Neural progenitor cell (in vitro differentiated cells): ENCODE data around the gene RERE. TPM values are rescaled to one million over a fixed set of nuclear protein-coding genes. Genes with fewer than 3 reads are reported as not detected.

Experiments
- DNase-seq: peaks from one replicate; pipeline ENCODE4 v3.0.0-alpha.2; 2016; ENCODE audit warnings: low spot score
- H2AFZ ChIP-seq: fragments of 200-600 bp; sonication (generic); replicated peaks from 2 replicates; pipeline ENCODE4 v1.6.1; 2016; ENCODE audit warnings: antibody characterized with exemption
- H3F3A ChIP-seq: fragments of 200-600 bp; sonication (generic); 2 replicates; pipeline ENCODE4 v1.6.1; 2016; ENCODE audit warnings: antibody characterized with exemption, low read depth
- H3K27ac ChIP-seq: fragments of 200-600 bp; sonication (generic); 2 replicates; pipeline ENCODE4 v1.5.1; 2016; ENCODE audit warnings: mild to moderate bottlenecking
- H3K27me3 ChIP-seq: fragments of 200-600 bp; sonication (generic); 2 replicates; pipeline ENCODE4 v1.6.1; 2016; ENCODE audit warnings: mild to moderate bottlenecking, moderate library complexity
- H3K36me3 ChIP-seq: fragments of 200-600 bp; sonication (generic); 2 replicates; pipeline ENCODE4 v1.5.1; 2016
- H3K4me1 ChIP-seq: fragments of 200-600 bp; sonication (generic); 2 replicates; pipeline ENCODE4 v1.6.1; 2016; ENCODE audit warnings: mixed run types
- H3K4me2 ChIP-seq: fragments of 200-600 bp; sonication (generic); 2 replicates; pipeline ENCODE4 v1.6.1; 2016
- H3K4me3 ChIP-seq: fragments of 200-600 bp; sonication (generic); 2 replicates; pipeline ENCODE4 v1.5.1; 2016
- H3K79me2 ChIP-seq: fragments of 200-600 bp; sonication (generic); 2 replicates; pipeline ENCODE4 v1.6.1; 2016; ENCODE audit warnings: low read depth
- H3K9ac ChIP-seq: fragments of 200-600 bp; sonication (generic); 2 replicates; pipeline ENCODE4 v1.6.1; 2016
- H3K9me3 ChIP-seq: fragments of 200-600 bp; sonication (generic); 2 replicates; pipeline ENCODE4 v1.5.1; 2016; ENCODE audit warnings: low read depth
- H4K20me1 ChIP-seq: fragments of 200-600 bp; sonication (generic); 2 replicates; pipeline ENCODE4 v1.6.1; 2016; ENCODE audit warnings: low read depth
- H3K27ac Mint-ChIP-seq: 3 replicates; pipeline ENCODE4 v1.8.0; 2021; ENCODE audit warnings: mixed read lengths
- H3K27me3 Mint-ChIP-seq: 2 replicates; pipeline ENCODE4 v1.8.0; 2022; ENCODE audit warnings: low read depth, mild to moderate bottlenecking, inconsistent platforms, moderate library complexity, mixed read lengths; ENCODE audit not compliant: insufficient read depth
- H3K36me3 Mint-ChIP-seq: 3 replicates; pipeline ENCODE4 v1.8.0; 2021; ENCODE audit warnings: mixed read lengths
- H3K4me1 Mint-ChIP-seq: 3 replicates; pipeline ENCODE4 v1.8.0; 2021; ENCODE audit warnings: mixed read lengths
- H3K4me3 Mint-ChIP-seq: 3 replicates; pipeline ENCODE4 v1.8.0; 2021; ENCODE audit warnings: mild to moderate bottlenecking, moderate library complexity, mixed read lengths
- H3K9me3 Mint-ChIP-seq: 3 replicates; pipeline ENCODE4 v1.8.0; 2020; ENCODE audit warnings: mixed read lengths
- CTCF ChIP-seq: fragments of 200-600 bp; sonication (generic); IDR thresholded peaks from 2 replicates; pipeline ENCODE4 v1.5.1; 2017; ENCODE audit warnings: antibody characterized with exemption, mild to moderate bottlenecking
- EZH2 ChIP-seq: fragments of 200-600 bp; sonication (generic); IDR thresholded peaks from 2 replicates; pipeline ENCODE4 v1.6.1; 2017; ENCODE audit warnings: antibody characterized with exemption, mild to moderate bottlenecking, moderate library complexity
- EZH2phosphoT487 ChIP-seq: fragments of 200-600 bp; sonication (generic); IDR thresholded peaks from 2 replicates; pipeline ENCODE4 v1.6.1; 2017; ENCODE audit warnings: antibody characterized with exemption
- total RNA-seq: library from RNA; depleted of rRNA; stranded (reverse); fragments of >200 nt; gene quantifications from 2 replicates; pipeline ENCODE4 v1.2.3, GENCODE V29; 2015; ENCODE audit warnings: low replicate concordance

RERE gene
- total RNA-seq, 1 donor from 2014 or later: 29.8 TPM

- H3K4me3 Mint-ChIP-seq: no peak overlapping the region
- peaks cover 95% of the 10 kb centered on the region for H3K79me2 ChIP-seq
Measured at GRCh38 chr1:8751984-8752383, 65.5 kb downstream of the RERE start.

GRCh38 chr1:8747879-8748825 lies 69.3 kb downstream of the RERE start:
- Mint-ChIP-seq H3K27ac (no peak overlapping the region), H3K4me1 (peaks cover 18% of the 10 kb centered on the region), H3K27me3 (no peaks in the 10 kb centered on the region), H3K4me3 (no peak overlapping the region), H3K9me3 (peaks cover 3% of the 10 kb centered on the region), H3K36me3 (peaks cover 11% of the 10 kb centered on the region)
- H3K27ac ChIP-seq: no peak overlapping the region
- no peaks in the 10 kb centered on the region for H3K36me3 ChIP-seq
- no peak for DNase-seq
- H3F3A ChIP-seq: no peaks in the 10 kb centered on the region
- H3K9ac ChIP-seq: no peak overlapping the region
- no peak overlapping the region for H3K4me3 ChIP-seq
- H2AFZ ChIP-seq: no peak overlapping the region
- no peaks in the 10 kb centered on the region for H3K27me3 ChIP-seq
- peaks cover 49% of the 10 kb centered on the region for H4K20me1 ChIP-seq
- H3K4me2 ChIP-seq: no peak overlapping the region
- TF ChIP-seq EZH2: no peak
- TF ChIP-seq CTCF: no peak
- no peak for TF ChIP-seq EZH2phosphoT487
- no peaks in the 10 kb centered on the region for H3K9me3 ChIP-seq
- H3K4me1 ChIP-seq: peaks cover 11% of the 10 kb centered on the region
- peaks cover 95% of the 10 kb centered on the region for H3K79me2 ChIP-seq

More at GRCh38 chr1:8751984-8752383, 65.5 kb downstream of the RERE start:
- H3K27ac Mint-ChIP-seq: no peak overlapping the region
- no peak for DNase-seq
- H3K9me3 Mint-ChIP-seq: no peaks in the 10 kb centered on the region
- no peaks in the 10 kb centered on the region for H3K36me3 ChIP-seq
- no peak overlapping the region for H3K4me2 ChIP-seq
- no peaks in the 10 kb centered on the region for H3K27me3 ChIP-seq
- H3K27me3 Mint-ChIP-seq: no peaks in the 10 kb centered on the region
- no peak for TF ChIP-seq EZH2phosphoT487
- no peak for TF ChIP-seq EZH2
- TF ChIP-seq CTCF: no peak
- peaks cover 68% of the 10 kb centered on the region for H4K20me1 ChIP-seq
- no peaks in the 10 kb centered on the region for H3K9me3 ChIP-seq
- no peak overlapping the region for H3K27ac ChIP-seq
- no peak overlapping the region for H3K9ac ChIP-seq
- no peak overlapping the region for H2AFZ ChIP-seq
- no peak overlapping the region for H3K4me3 ChIP-seq
- H3K36me3 Mint-ChIP-seq: peaks cover 10% of the 10 kb centered on the region
- peaks cover 38% of the 10 kb centered on the region for H3K4me1 Mint-ChIP-seq
- H3K4me1 ChIP-seq: peaks cover 7% of the 10 kb centered on the region
- peaks cover 26% of the 10 kb centered on the region for H3F3A ChIP-seq

- Histone ChIP-seq H3K9ac (no peak overlapping the region), H3K4me2 (no peak overlapping the region), H3K27ac (no peak overlapping the region), H4K20me1 (peaks cover 34% of the 10 kb centered on the region), H3K9me3 (no peaks in the 10 kb centered on the region), H3K36me3 (no peaks in the 10 kb centered on the region), H3K4me3 (no peak overlapping the region), H3K27me3 (no peaks in the 10 kb centered on the region), H2AFZ (no peak overlapping the region), H3F3A (no peaks in the 10 kb centered on the region), H3K79me2 (peaks cover 96% of the 10 kb centered on the region), H3K4me1 (peaks cover 11% of the 10 kb centered on the region)
- Mint-ChIP-seq H3K4me3 (no peak overlapping the region), H3K36me3 (peaks cover 12% of the 10 kb centered on the region), H3K9me3 (peaks cover 9% of the 10 kb centered on the region), H3K27ac (no peak overlapping the region), H3K27me3 (no peaks in the 10 kb centered on the region), H3K4me1 (peaks cover 7% of the 10 kb centered on the region)
- no peak for TF ChIP-seq CTCF
- TF ChIP-seq EZH2: no peak
- no peak for TF ChIP-seq EZH2phosphoT487
- DNase-seq: no peak
Measured at GRCh38 chr1:8746554-8746953, 70.9 kb downstream of the RERE start.
